Heart right ventricle (tissue), 16 donors: ENCODE measurements around the gene UBAP2. TPM values are rescaled to one million over a fixed set of nuclear protein-coding genes. Genes with fewer than 3 reads are reported as not detected.
"Not testable (repeated sequence)": the region's sequence is repeated elsewhere in the genome, so short reads cannot be mapped to it uniquely, and the experiment has no call there.

Experiments used
- ATAC-seq, 8 donors: fragments of 200-7000 bp; cut with Tn5 transposase; one replicate each; pipeline ENCODE4 v1.9.1; 2020; ENCODE audit warnings: mild to moderate bottlenecking in 8 of 8, moderate library complexity in 8 of 8, moderate number of reproducible peaks in 1 of 8
- DNase-seq, 2 donors: peaks; one replicate each; pipeline ENCODE4 v3.0.0-alpha.2; 2020
- H3K27ac ChIP-seq, 10 donors: fragments of 200-600 bp; sonication (generic) in 2 of 10; one replicate each; pipeline versions ENCODE4 v1.5.0 to v1.8.0; 2020 to 2022; ENCODE audit warnings: mild to moderate bottlenecking in 3 of 10
- H3K27me3 ChIP-seq, 7 donors: fragments of 200-600 bp; one replicate each; pipeline ENCODE4 v1.8.0; 2021 to 2022; ENCODE audit warnings: mild to moderate bottlenecking in 2 of 7
- H3K36me3 ChIP-seq, 9 donors: fragments of 200-600 bp; sonication (generic) in 1 of 9; one replicate each; pipeline versions ENCODE4 v1.5.0 to v1.8.0; 2020 to 2022; ENCODE audit warnings: mild to moderate bottlenecking in 2 of 9
- H3K4me1 ChIP-seq, 9 donors: fragments of 200-600 bp; sonication (generic) in 1 of 9; one replicate each; pipeline versions ENCODE4 v1.5.0 to v1.8.0; 2020 to 2022; ENCODE audit warnings: mild to moderate bottlenecking in 4 of 9
- H3K4me3 ChIP-seq, 10 donors: fragments of 200-600 bp; sonication (generic) in 2 of 10; one replicate each; pipeline versions ENCODE4 v1.5.0 to v1.8.0; 2020 to 2022; ENCODE audit warnings: mild to moderate bottlenecking in 7 of 10, moderate library complexity in 2 of 10
- H3K9me3 ChIP-seq, 11 donors: fragments of 200-600 bp in 10 of 11; sonication (generic) in 2 of 11; one replicate each; pipeline versions ENCODE4 v1.5.0 to v1.8.0; 2013 to 2022; ENCODE audit warnings: mild to moderate bottlenecking in 2 of 11, control low read depth in 1 of 11, moderate library complexity in 1 of 11
- WGBS, 2 donors: extraction: QIAGEN DNeasy Blood & Tissue Kit; methylation state at CpG; one replicate each; pipeline ENCODE4 v1.1.7; 2013; ENCODE audit warnings: inconsistent platforms in 1 of 2; 5-methylcytosine and 5-hydroxymethylcytosine counted together
- intact Hi-C, 10 donors: fragments of 100-400 bp; cut with DNase I; formaldehyde crosslinking; loops; one replicate each; pipeline versions ENCODE4 v1.11.1 to v1.14.2; 2022
- polyA plus RNA-seq, 2 donors: library from polyadenylated mRNA; stranded (reverse); fragments of 200-250 nt; gene quantifications; one replicate each; pipeline ENCODE4 v1.2.3, GENCODE V29; 2013
- total RNA-seq, 10 donors: library from RNA; stranded (reverse); fragmentation: NEBNext Ultra II Directional in 3 of 10; extraction: Animal tissue kit (Norgen Biotek cat#: 25700) in 3 of 10; gene quantifications; one replicate each; pipeline versions ENCODE4 v1.2.1 to v1.2.4, GENCODE V29; 2021 to 2023
- TF ChIP-seq, protein P1 (sequence below), 9 donors: fragments of 200-600 bp; sonication (generic) in 2 of 9; IDR thresholded peaks; one replicate each; pipeline versions ENCODE4 v1.5.0 to v1.8.0; 2021 to 2022; ENCODE audit warnings: antibody characterized with exemption in 9 of 9, mild to moderate bottlenecking in 5 of 9, moderate library complexity in 1 of 9
- donor health status: Arrhythmogenic right ventricular cardiomyopathy.
- donor health status: ischemic (EF 13 %, LVEDD 7.1; RV severe dilation, severe dysfunction).
- donor health status: healthy with polysubstance abuse.
- donor health status: DM: no; HTN: yes; CAD: no.
- donor health status: DM: no; HTN: no; CAD: no.
- donor health status: ischemic (EF 25% LVEDD 6.9; RV normal size, moderate dysfunction).
- donor health status: ischemic (EF 25% LVEDD 5.7; RV mildly dilated, moderate dysfunction).
- donor health status: healthy.
- donor health status: DM: yes; HTN: yes; CAD: no.
- donor health status: Ischemic cardiomyopathy.
- donor health status: ischemic (EF 35%, LVEDD 5.7; RV mildly dilated, moderate dysfunction).
- donor health status: nonischemic (EF 11% LVEDD 7.7; RV severe dilation, severe dysfunction).
- donor health status: DM: yes; HTN: yes; CAD: no.
- donor health status: PGD.
- donor health status: ischemic (EF 29% LVEDD 5.4; RV normal size, mild dysfunction).
- donor health status: nonischemic (EF 23%, LVEDD 6.1; RV moderate dilation, normal function).

Gene UBAP2
- total and polyA plus RNA-seq, 12 donors, result 11.7 to 36.9 (median 27.8) TPM

DNA sequence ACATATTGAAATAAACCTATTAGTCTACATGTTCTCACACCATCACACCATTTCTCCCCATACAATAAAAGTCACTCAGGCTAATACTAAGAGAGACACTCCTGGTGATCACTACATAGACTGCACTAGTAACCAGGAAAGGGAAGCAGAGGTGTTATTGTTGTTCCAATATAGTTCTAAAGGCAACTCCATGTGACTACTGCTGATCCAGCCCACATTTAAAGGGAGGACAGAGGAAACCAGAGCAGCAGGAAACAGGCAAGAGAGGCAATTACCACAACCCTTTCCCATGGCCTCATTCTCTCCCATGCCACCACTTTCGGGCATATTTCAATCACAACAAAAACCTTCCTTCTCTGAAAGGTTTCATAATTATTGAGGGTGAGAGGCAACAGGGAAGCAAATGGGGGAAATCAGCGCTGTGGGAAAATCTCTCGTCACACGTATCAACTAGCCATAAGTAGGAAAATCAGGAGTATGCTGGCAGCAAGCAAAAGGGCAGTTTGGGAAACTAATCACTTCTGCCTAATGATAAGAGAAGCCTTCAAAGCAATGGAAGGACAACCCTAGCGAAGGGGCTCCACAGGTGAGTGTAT, 1.8 kb downstream of the UBAP2 start:
- peak overlapping the region in 4 of 10 donors; percentile 46 to 97 (median 89) for H3K27ac ChIP-seq
- H3K36me3 ChIP-seq, result peaks cover 0 to 22% (median 0%) of the 10 kb centered on the region in 9 donors
- WGBS, 2 donors, result 46 to 52% methylated on average over 5 of the region's 5 CpGs
- peaks cover 4 to 36% (median 29%) of the 10 kb centered on the region in 9 donors for H3K4me1 ChIP-seq
- no peaks in the 10 kb centered on the region for H3K27me3 ChIP-seq
- H3K4me3 ChIP-seq, result peak overlapping the region in 5 of 10 donors; percentile 89 to 99 (median 96)
- TF ChIP-seq, protein P1, sequence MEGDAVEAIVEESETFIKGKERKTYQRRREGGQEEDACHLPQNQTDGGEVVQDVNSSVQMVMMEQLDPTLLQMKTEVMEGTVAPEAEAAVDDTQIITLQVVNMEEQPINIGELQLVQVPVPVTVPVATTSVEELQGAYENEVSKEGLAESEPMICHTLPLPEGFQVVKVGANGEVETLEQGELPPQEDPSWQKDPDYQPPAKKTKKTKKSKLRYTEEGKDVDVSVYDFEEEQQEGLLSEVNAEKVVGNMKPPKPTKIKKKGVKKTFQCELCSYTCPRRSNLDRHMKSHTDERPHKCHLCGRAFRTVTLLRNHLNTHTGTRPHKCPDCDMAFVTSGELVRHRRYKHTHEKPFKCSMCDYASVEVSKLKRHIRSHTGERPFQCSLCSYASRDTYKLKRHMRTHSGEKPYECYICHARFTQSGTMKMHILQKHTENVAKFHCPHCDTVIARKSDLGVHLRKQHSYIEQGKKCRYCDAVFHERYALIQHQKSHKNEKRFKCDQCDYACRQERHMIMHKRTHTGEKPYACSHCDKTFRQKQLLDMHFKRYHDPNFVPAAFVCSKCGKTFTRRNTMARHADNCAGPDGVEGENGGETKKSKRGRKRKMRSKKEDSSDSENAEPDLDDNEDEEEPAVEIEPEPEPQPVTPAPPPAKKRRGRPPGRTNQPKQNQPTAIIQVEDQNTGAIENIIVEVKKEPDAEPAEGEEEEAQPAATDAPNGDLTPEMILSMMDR (IDR thresholded peaks at IDR 0.05), result no peak
- no peaks in the 10 kb centered on the region for H3K9me3 ChIP-seq
- no peak for ATAC-seq
- intact Hi-C loops, result no loop called here
- no peak for DNase-seq

DNA sequence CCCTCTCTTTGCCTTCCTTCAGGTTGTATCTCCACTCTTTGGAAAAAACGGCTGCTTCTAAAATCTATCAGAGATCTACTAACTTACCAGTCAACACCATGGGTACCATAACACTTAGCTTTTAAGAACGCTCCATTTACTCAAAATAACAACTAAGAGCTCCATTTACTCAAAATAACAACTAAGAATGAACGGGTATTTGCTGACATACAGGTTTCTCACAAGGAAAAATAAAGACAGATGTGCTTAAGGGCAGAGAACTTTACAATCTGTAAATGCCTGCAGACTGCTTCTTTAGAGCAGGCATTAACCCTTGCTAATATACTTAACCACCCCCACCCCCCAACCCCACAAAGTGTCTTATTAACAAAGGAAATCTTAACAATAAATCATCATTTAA, 2.8 kb downstream of the UBAP2 start:
- intact Hi-C loops, result no loop called here
- Histone ChIP-seq H3K27me3 (no peaks in the 10 kb centered on the region), H3K27ac (no peak overlapping the region), H3K36me3 (peaks cover 0 to 30% (median 0%) of the 10 kb centered on the region in 9 donors), H3K9me3 (no peaks in the 10 kb centered on the region), H3K4me3 (no peak overlapping the region), H3K4me1 (peaks cover 4 to 36% (median 29%) of the 10 kb centered on the region in 9 donors)
- WGBS, 2 donors, result 70 to 71% methylated on average over 3 of the region's 3 CpGs
- TF ChIP-seq, protein P1 (IDR thresholded peaks at IDR 0.05), result no peak
- DNase-seq, result no peak
- ATAC-seq, result no peak

DNA sequence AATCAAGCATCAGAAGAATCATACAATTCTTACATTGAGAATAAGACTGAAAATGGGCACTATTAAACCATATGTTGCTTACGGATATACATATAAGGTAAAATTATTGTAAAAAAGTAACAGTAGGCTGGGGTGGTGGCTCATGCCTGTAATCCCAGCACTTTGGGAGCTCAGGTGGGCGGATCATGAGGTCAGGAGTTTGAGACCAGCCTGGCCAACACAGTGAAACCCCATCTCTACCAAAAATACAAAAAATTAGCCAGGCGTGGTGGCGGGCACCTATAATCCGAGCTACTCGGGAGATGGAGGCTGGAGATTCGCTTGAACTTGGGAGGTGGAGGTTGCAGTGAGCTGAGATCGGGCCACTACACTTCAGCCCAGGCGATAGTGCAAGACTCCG, 6.6 kb downstream of the UBAP2 start:
- H3K9me3 ChIP-seq, H3K27ac ChIP-seq, ATAC-seq, H3K27me3 ChIP-seq, DNase-seq, H3K4me3 ChIP-seq, intact Hi-C loops: not testable (repeated sequence)
- 97 to 98% methylated on average over 10 of the region's 10 CpGs for WGBS, 2 donors
- Histone ChIP-seq H3K36me3 (peaks cover 0 to 35% (median 0%) of the 10 kb centered on the region in 9 donors), H3K4me1 (peaks cover 3 to 14% (median 11%) of the 10 kb centered on the region in 9 donors)

DNA sequence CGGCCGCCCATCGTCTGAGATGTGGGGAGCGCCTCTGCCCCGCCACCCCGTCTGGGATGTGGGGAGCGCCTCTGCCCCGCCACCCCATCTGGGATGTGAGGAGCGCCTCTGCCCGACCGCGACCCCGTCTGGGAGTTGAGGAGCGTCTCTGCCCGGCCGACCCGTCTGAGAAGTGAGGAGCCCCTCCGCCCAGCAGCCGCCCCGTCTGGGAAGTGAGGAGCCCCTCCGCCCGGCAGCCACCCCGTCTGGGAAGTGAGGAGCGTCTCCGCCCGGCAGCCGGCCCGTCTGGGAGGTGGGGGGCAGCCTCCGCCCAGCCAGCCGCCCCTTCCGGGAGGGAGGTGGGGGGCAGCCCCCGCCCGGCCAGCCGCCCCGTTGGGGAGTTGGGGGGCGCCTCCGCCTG, 9.8 kb downstream of the UBAP2 start:
- intact Hi-C loops, H3K27me3 ChIP-seq, H3K4me1 ChIP-seq, H3K9me3 ChIP-seq, ATAC-seq, H3K27ac ChIP-seq, H3K4me3 ChIP-seq, DNase-seq: not testable (repeated sequence)
- 97 to 98% methylated on average over 27 to 37 of the region's 37 CpGs for WGBS, 2 donors
- H3K36me3 ChIP-seq, result peaks cover 0 to 27% (median 0%) of the 10 kb centered on the region in 9 donors

DNA sequence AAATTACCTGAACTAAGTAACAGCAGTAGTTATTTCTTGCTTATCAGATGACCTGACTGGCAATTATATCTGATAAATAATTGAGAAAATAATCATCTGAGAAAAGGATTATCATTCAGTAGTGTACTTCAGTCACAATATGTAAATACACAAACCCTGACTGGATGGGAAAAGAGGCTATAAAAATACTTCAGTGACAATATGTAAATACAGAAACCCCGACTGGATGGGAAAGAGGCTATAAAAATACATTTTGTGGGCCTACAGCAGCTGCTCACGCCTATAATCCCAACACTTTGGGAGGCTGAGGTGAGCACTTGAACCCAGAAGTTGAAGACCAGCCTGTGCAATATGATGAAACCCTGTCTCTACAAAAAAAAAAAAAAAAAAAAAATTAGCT, 11.1 kb downstream of the UBAP2 start:
- Histone ChIP-seq H3K36me3 (peaks cover 0 to 18% (median 0%) of the 10 kb centered on the region in 9 donors), H3K4me3 (no peak overlapping the region), H3K4me1 (no peaks in the 10 kb centered on the region), H3K27me3 (no peaks in the 10 kb centered on the region), H3K9me3 (no peaks in the 10 kb centered on the region), H3K27ac (no peak overlapping the region)
- ATAC-seq (no peak), DNase-seq (no peak)
- TF ChIP-seq, protein P1 (IDR thresholded peaks at IDR 0.05), result no peak
- 96% methylated on average over 2 of the region's 2 CpGs for WGBS, 2 donors
- intact Hi-C loops, result no loop called here
